ENCODE data around the gene ENDOU. TPM values are rescaled to one million over a fixed set of nuclear protein-coding genes. Genes with fewer than 3 reads are reported as not detected.

Gene ENDOU
- total RNA-seq, 1 experiment from 2014 or later: 0.43 TPM

GRCh38 chr12:47746073-47746472 is 20.8 kb upstream of the ENDOU start:
- Histone ChIP-seq H3K9me3 (no peaks in the 10 kb centered on the region), H3K4me1 (peaks cover 5% of the 10 kb centered on the region; the same call in 1 of the 2 replicates), H3K36me3 (ENCODE audit: control insufficient read depth, insufficient read depth, low read length) (no peaks in the 10 kb centered on the region), H3K4me3 (ENCODE audit: low read depth, low read length) (no peak overlapping the region), H3K27me3 (replicated peaks; ENCODE audit: control insufficient read depth, insufficient read depth, low read length) (no peaks in the 10 kb centered on the region)
- H3K27me3 Mint-ChIP-seq (ENCODE audit: insufficient read depth, unreplicated experiment): no peaks in the 10 kb centered on the region
- no peaks in the 10 kb centered on the region for H3K9me3 Mint-ChIP-seq (ENCODE audit: unreplicated experiment)
- H3K36me3 Mint-ChIP-seq (ENCODE audit: insufficient read depth, unreplicated experiment): no peaks in the 10 kb centered on the region
- POLR2A ChIA-PET: no interaction called here
- DNase-seq: no peak
- no TSS peak for BruUV-seq (replicated peaks)
- intact Hi-C loops (cut with micrococcal nuclease; ENCODE audit: unreplicated experiment): no loop called here
- H3K4me1 Mint-ChIP-seq (ENCODE audit: low read depth, unreplicated experiment): peaks cover 18% of the 10 kb centered on the region
- no peak overlapping the region for H3K27ac Mint-ChIP-seq (ENCODE audit: unreplicated experiment)
- CTCF ChIA-PET: interaction anchor here (0.7 to 5.2 kb wide), 3 partner anchors 12 to 31 kb away, joined by 3 to 171 read pairs (median 3); partner anchors contain the start of gene SLC48A1
- TF ChIP-seq CTCF (IDR thresholded peaks at IDR 0.05; ENCODE audit: insufficient read depth in 1 of 2, low read depth in 1 of 2, low read length in 1 of 2, severe bottlenecking in 1 of 2, unreplicated experiment in 1 of 2): no peak
- H3K4me3 Mint-ChIP-seq (ENCODE audit: unreplicated experiment): no peak overlapping the region

GRCh38 chr12:47745485-47746041 is 20.3 kb upstream of the ENDOU start:
- no peak for TF ChIP-seq CTCF (IDR thresholded peaks at IDR 0.05; ENCODE audit: insufficient read depth in 1 of 2, low read depth in 1 of 2, low read length in 1 of 2, severe bottlenecking in 1 of 2, unreplicated experiment in 1 of 2)
- H3K4me1 Mint-ChIP-seq (ENCODE audit: low read depth, unreplicated experiment): peaks cover 18% of the 10 kb centered on the region
- Histone ChIP-seq H3K4me3 (ENCODE audit: low read depth, low read length) (no peak overlapping the region), H3K9me3 (no peaks in the 10 kb centered on the region), H3K27me3 (replicated peaks; ENCODE audit: control insufficient read depth, insufficient read depth, low read length) (no peaks in the 10 kb centered on the region), H3K36me3 (ENCODE audit: control insufficient read depth, insufficient read depth, low read length) (no peaks in the 10 kb centered on the region), H3K4me1 (peaks cover 5% of the 10 kb centered on the region; the same call in 1 of the 2 replicates)
- ChIA-PET CTCF (interaction anchor here (3.2 to 6.1 kb wide), 4 partner anchors 13 to 39 kb away, joined by 14 to 171 read pairs (median 105); partner anchors contain the start of genes RAPGEF3, RPAP3 and SLC48A1), POLR2A (no interaction called here)
- intact Hi-C loops (cut with micrococcal nuclease; ENCODE audit: unreplicated experiment): no loop called here
- DNase-seq: no peak
- H3K27ac Mint-ChIP-seq (ENCODE audit: unreplicated experiment): no peak overlapping the region
- H3K36me3 Mint-ChIP-seq (ENCODE audit: insufficient read depth, unreplicated experiment): no peaks in the 10 kb centered on the region
- H3K4me3 Mint-ChIP-seq (ENCODE audit: unreplicated experiment): no peak overlapping the region
- no peaks in the 10 kb centered on the region for H3K9me3 Mint-ChIP-seq (ENCODE audit: unreplicated experiment)
- no TSS peak for BruUV-seq (replicated peaks)
- no peaks in the 10 kb centered on the region for H3K27me3 Mint-ChIP-seq (ENCODE audit: insufficient read depth, unreplicated experiment)

GRCh38 chr12:47744778-47745436 is 19.6 kb upstream of the ENDOU start:
- Mint-ChIP-seq H3K9me3 (ENCODE audit: unreplicated experiment) (no peaks in the 10 kb centered on the region), H3K27me3 (ENCODE audit: insufficient read depth, unreplicated experiment) (no peaks in the 10 kb centered on the region), H3K4me3 (ENCODE audit: unreplicated experiment) (no peak overlapping the region), H3K27ac (ENCODE audit: unreplicated experiment) (no peak overlapping the region), H3K4me1 (ENCODE audit: low read depth, unreplicated experiment) (peaks cover 18% of the 10 kb centered on the region), H3K36me3 (ENCODE audit: insufficient read depth, unreplicated experiment) (no peaks in the 10 kb centered on the region)
- no peak for DNase-seq
- Histone ChIP-seq H3K4me3 (ENCODE audit: low read depth, low read length) (no peak overlapping the region), H3K4me1 (peaks cover 5% of the 10 kb centered on the region; the same call in 1 of the 2 replicates), H3K9me3 (no peaks in the 10 kb centered on the region), H3K36me3 (ENCODE audit: control insufficient read depth, insufficient read depth, low read length) (no peaks in the 10 kb centered on the region), H3K27me3 (replicated peaks; ENCODE audit: control insufficient read depth, insufficient read depth, low read length) (no peaks in the 10 kb centered on the region)
- ChIA-PET POLR2A (no interaction called here), CTCF (interaction anchor here (1.0 to 6.1 kb wide), 9 partner anchors 12 to 438 kb away, joined by 3 to 171 read pairs (median 14); partner anchors contain the start of genes RAPGEF3, RPAP3, SLC48A1 and VDR)
- TF ChIP-seq CTCF (IDR thresholded peaks at IDR 0.05; ENCODE audit: insufficient read depth in 1 of 2, low read depth in 1 of 2, low read length in 1 of 2, severe bottlenecking in 1 of 2, unreplicated experiment in 1 of 2): no peak
- BruUV-seq (replicated peaks): no TSS peak
- intact Hi-C loops (cut with micrococcal nuclease; ENCODE audit: unreplicated experiment): loop anchor here (1.0 kb wide), 5 partner anchors 14 to 93 kb away; no protein-coding TSS in a partner anchor
